HG03571 (cell line): Measurements from ENCODE around the gene PUM2.

Experiments used
- ATAC-seq: cut with Tn5 transposase; IDR thresholded peaks from one replicate; pipeline ENCODE4 v1.9.1; 2021; ENCODE audit not compliant: unreplicated experiment

PUM2 gene

GRCh38 chr2:20218331-20219320 lies 132.0 kb downstream of the PUM2 start:
- ATAC-seq = no peak

GRCh38 chr2:20217041-20217970 lies 133.3 kb downstream of the PUM2 start:
- no peak for ATAC-seq

- ATAC-seq = no peak
Observed at GRCh38 chr2:20216130-20217025, 134.3 kb downstream of the PUM2 start.

- no peak for ATAC-seq
Observed at GRCh38 chr2:20215183-20216040, 135.2 kb downstream of the PUM2 start.

GRCh38 chr2:20214566-20215182 lies 136.0 kb downstream of the PUM2 start:
- ATAC-seq = no peak

GRCh38 chr2:20213651-20214565 lies 136.7 kb downstream of the PUM2 start:
- ATAC-seq = no peak

GRCh38 chr2:20212871-20213503 lies 137.7 kb downstream of the PUM2 start:
- ATAC-seq = no peak

- no peak for ATAC-seq
Observed at GRCh38 chr2:20212459-20212870, 138.2 kb downstream of the PUM2 start.

GRCh38 chr2:20211860-20212458 lies 138.7 kb downstream of the PUM2 start:
- ATAC-seq = no peak

- ATAC-seq = no peak
Observed at GRCh38 chr2:20211420-20211819, 139.2 kb downstream of the PUM2 start.

- no peak for ATAC-seq
Observed at GRCh38 chr2:20210462-20210861, 140.2 kb downstream of the PUM2 start.

GRCh38 chr2:20209373-20210109 lies 141.1 kb downstream of the PUM2 start:
- ATAC-seq = no peak

GRCh38 chr2:20208476-20208859 lies 142.2 kb downstream of the PUM2 start:
- no peak for ATAC-seq

- no peak for ATAC-seq
Observed at GRCh38 chr2:20207051-20207450, 143.6 kb downstream of the PUM2 start.

- ATAC-seq = no peak
Observed at GRCh38 chr2:20205915-20206524, 144.6 kb downstream of the PUM2 start.

GRCh38 chr2:20205069-20205468 lies 145.6 kb downstream of the PUM2 start:
- ATAC-seq = no peak
